Measurements from ENCODE around the gene JAK2.
"Not testable (repeated sequence)": the region's sequence is repeated elsewhere in the genome, so short reads cannot be mapped to it uniquely, and the experiment has no call there.

The JAK2 gene

DNA sequence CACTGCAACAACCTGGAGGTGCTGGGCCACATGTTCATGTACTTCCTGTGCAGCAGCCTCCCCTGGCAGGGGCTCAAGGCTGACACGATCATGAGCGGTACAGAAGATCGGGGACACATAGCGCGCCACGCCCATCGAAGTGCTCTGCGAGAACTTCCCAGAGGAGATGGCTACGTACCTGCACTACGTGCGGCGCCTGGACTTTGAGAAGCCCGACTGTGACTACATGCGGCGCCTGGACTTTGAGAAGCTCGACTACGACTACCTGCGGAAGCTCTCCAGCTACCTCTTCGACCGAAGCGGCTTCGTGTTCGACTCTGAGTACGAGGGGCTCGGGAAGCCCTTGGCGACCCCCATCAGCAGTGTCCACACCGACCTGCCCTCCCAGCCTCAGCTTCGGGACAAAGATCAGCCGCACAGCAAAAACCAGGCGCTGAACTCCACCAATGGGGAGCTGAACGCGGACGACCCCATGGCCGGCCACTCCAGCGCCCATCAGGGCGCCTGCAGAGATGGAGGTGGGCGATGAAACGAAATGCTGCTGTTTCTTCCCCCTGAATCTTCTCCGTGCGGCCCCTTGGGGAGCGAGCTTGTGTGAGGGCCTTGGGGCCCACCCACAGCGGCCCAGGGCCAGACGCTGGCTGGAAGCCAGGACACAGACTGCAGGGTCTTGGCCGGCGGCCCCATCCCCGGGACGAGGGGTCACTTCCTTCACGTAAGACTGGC is 56.5 kb downstream of the JAK2 start:
- no peak for DNase-seq (ENCODE audit: extremely low read depth in 1 of 2, low read depth in 1 of 2)

GRCh38 chr9:5042661-5043178 is 57.6 kb downstream of the JAK2 start:
- no peak for DNase-seq (ENCODE audit: extremely low read depth in 1 of 2, low read depth in 1 of 2)

DNA sequence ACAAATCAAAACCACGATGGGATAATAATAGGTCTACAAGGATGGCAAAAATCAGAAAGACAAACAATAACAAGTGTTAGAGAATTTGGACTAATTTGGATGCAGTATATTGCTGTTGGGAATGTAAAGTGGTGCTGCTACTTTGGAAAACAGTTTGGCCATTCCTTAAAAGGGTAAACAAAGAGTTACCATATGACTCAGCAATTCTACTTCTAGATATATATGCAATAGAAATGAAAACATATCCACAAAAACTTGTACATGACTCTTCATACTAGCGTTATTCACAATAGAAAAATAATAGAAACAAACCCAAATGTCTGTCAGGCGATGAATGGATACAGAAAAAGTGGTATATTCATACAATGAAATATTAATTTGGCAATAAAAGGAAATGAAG is 58.3 kb downstream of the JAK2 start:
- no peak for DNase-seq (ENCODE audit: extremely low read depth in 1 of 2, low read depth in 1 of 2)

- no peak for DNase-seq (ENCODE audit: extremely low read depth in 1 of 2, low read depth in 1 of 2)
Observed at GRCh38 chr9:5044160-5044559, 59.1 kb downstream of the JAK2 start.

DNA sequence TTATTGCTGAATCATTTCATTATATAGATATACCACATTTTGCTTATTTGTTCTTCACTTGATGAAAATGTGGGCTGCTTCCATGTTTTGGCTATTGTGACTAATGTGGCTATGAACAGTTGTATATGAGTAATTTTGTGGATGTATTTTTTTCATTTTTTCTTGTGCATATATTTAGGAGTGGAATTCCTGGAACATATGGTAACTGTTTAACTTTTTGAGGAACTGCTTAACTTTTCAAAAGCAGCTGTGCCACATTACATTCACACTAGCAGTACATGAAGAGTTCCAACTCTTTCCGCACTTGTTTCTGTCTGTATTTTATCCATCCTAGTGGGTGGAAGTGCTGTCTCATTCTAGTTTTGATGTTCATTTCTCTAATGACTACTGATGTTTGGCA is 67.8 kb downstream of the JAK2 start:
- DNase-seq (ENCODE audit: extremely low read depth in 1 of 2, low read depth in 1 of 2): no peak

DNA sequence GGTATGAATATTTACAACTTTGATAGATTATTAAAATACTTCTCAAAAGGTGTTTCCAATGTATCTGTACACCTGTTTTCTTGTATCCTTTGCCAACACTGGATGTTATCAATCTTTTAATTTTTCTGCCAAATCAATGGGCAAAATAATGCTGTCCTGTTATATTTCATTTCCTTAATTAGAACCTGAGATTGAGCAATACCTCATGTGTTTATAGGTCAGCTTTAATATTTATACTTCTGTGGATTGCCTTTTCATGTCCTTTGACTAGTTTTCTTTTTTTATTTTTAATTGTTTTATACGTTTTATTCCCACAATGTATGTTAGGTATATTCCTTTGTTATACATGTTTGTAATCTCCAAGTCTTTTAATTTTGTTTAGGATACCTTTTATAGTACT is 77.6 kb downstream of the JAK2 start:
- no peak for DNase-seq (ENCODE audit: extremely low read depth in 1 of 2, low read depth in 1 of 2)

DNA sequence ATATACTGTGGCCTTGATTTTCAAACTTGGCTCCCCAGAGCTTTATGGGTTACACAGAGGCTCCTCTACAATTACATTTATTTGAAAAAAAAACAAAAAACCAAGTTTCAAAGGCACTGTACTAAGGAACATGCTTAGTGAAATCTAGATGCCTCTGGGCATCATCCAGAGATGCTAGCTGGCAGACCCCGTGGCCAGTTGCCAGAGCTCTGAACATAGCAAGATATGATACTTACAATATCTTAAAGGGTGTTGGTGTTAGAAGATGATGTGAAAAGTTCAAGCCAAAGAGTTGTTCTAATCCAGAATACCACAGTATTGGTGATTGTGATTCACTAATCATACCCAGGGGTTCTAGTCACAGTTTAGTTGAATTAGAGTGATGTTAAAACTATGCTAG is 87.8 kb downstream of the JAK2 start:
- DNase-seq (ENCODE audit: extremely low read depth in 1 of 2, low read depth in 1 of 2): no peak

- no peak for DNase-seq (ENCODE audit: extremely low read depth in 1 of 2, low read depth in 1 of 2)
Observed at GRCh38 chr9:5073701-5074100, 88.6 kb downstream of the JAK2 start.

DNA sequence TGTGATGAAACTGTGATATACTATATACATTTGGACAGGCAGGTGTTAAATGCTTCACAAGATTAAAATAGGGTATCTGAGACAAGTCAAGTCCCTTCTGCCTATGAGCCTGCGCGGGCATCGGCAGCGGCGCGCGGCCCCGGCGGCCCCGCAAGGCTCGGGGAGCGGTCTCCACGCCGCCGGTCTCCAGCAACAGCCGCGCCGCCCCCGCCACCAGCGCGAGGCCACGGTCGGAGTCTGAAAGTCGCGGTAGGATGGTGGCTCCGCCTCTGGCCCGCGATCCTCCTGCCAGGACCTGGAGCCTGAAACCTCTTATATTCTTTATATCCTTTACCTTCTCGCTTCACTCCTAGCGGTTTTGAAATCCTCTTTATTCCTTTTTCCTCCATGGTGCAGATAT is 100.9 kb downstream of the JAK2 start:
- DNase-seq (ENCODE audit: extremely low read depth in 1 of 2, low read depth in 1 of 2): no peak

GRCh38 chr9:5089737-5090136 is 104.7 kb downstream of the JAK2 start:
- DNase-seq (ENCODE audit: extremely low read depth in 1 of 2, low read depth in 1 of 2): no peak

GRCh38 chr9:5095795-5096194 is 110.7 kb downstream of the JAK2 start:
- DNase-seq (ENCODE audit: extremely low read depth in 1 of 2, low read depth in 1 of 2): no peak

GRCh38 chr9:5099466-5099865 is 114.4 kb downstream of the JAK2 start:
- DNase-seq (ENCODE audit: extremely low read depth in 1 of 2, low read depth in 1 of 2): no peak

GRCh38 chr9:5101127-5101526 is 116.1 kb downstream of the JAK2 start:
- not testable (repeated sequence) for DNase-seq (ENCODE audit: extremely low read depth in 1 of 2, low read depth in 1 of 2)

GRCh38 chr9:5106517-5106916 is 121.4 kb downstream of the JAK2 start:
- DNase-seq (ENCODE audit: extremely low read depth in 1 of 2, low read depth in 1 of 2): not testable (repeated sequence)

- no peak for DNase-seq (ENCODE audit: extremely low read depth in 1 of 2, low read depth in 1 of 2)
Observed at GRCh38 chr9:5110867-5111681, 126.0 kb downstream of the JAK2 start.

GRCh38 chr9:5111696-5112095 is 126.6 kb downstream of the JAK2 start:
- no peak for DNase-seq (ENCODE audit: extremely low read depth in 1 of 2, low read depth in 1 of 2)

GRCh38 chr9:5112109-5112592 is 127.1 kb downstream of the JAK2 start:
- DNase-seq (ENCODE audit: extremely low read depth in 1 of 2, low read depth in 1 of 2): no peak

DNA sequence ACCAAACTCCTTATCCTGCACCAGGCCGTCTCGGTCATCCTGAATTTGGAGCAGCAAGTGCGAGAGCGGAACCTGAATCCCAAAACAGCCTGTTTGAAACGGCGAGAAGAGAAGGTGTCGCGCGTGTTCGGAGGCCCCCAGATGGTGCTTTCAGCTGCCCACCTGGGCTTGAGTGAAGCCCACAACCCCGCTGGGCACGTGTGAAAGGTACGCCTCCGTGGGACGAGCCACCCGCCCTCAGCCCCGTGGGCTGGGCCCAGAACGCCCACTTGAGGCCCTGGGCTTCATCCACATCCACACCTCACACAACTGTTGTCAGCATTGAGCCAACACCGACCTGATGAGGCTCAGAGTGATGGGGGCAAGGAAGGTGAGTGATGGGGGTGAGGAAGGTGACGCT is 127.6 kb downstream of the JAK2 start:
- no peak for DNase-seq (ENCODE audit: extremely low read depth in 1 of 2, low read depth in 1 of 2)

DNA sequence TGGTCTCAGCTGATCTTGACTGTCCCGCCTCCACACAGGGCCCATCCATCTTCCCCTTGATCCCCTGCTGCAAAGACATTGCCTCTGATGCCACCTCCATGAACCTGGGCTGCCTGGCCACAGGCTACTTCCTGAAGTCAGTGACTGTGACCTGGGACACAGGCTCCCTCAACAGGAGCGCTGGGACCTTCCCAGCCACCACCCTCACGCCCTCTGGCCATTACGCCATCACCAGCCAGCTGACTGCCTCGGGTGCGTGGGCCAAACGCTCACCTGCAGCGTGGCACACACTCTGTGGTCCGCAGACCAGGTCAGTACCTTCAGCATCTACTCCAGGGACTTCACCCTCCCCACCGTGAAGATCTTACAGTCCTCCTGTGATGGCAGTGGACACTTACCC is 128.5 kb downstream of the JAK2 start:
- no peak for DNase-seq (ENCODE audit: extremely low read depth in 1 of 2, low read depth in 1 of 2)

DNA sequence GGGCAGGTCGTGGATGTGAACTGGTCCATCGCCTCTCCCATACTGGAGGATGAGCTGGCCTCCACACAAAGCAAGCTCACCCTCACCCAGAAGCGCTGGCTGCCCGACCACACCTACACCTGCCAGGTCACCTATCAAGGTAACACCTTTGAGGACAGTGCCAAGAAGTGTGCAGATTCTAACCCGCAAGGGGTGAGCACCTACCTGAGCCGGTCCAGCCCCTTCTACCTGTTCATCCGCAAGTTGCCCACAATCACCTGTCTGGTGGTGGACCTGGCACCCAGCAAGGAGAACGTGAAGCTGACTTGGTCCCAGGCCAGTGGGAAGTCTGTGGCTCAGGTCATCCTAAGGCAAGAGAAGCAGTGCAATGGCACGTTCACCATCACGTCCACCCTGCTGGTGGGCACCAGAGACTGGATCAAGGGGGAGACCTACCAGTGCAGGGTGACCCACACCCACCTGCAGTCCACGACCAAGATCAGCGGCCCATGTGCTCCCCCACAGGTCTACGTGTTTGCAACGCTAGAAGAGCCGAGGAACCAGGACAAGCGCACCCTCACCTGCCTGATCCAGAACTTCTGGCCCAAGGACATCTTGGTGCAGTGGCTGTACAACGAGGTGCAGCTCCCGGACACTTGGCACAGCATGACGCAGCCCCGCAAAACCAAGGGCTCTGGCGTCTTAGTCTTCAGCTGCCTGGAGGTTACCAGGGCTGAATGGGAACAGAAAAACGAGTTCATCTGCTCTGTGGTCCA is 129.1 kb downstream of the JAK2 start:
- no peak for DNase-seq (ENCODE audit: extremely low read depth in 1 of 2, low read depth in 1 of 2)

GRCh38 chr9:5122116-5122515 is 137.0 kb downstream of the JAK2 start:
- no peak for DNase-seq (ENCODE audit: extremely low read depth in 1 of 2, low read depth in 1 of 2)
